Measurements from ENCODE around the gene ANKIB1. TPM values are rescaled to one million over a fixed set of nuclear protein-coding genes. Genes with fewer than 3 reads are reported as not detected.

The ANKIB1 gene
- total RNA-seq, 2 donors from 2014 or later, result 25.0 to 32.7 TPM

- H3K9me3 ChIP-seq, result no peaks in the 10 kb centered on the region
- no peak for DNase-seq (ENCODE audit: low spot score)
- no peak for TF ChIP-seq CTCF (IDR thresholded peaks at IDR 0.05)
- H3K4me3 ChIP-seq, result no peak overlapping the region
- H3K36me3 ChIP-seq, result no peaks in the 10 kb centered on the region
- H3K27ac ChIP-seq, result no peak overlapping the region
- H3K4me1 ChIP-seq, result peaks cover 0 to 10% of the 10 kb centered on the region in 2 donors
- no peaks in the 10 kb centered on the region for H3K27me3 ChIP-seq
These were observed 29.6 kb downstream of the ANKIB1 start for GRCh38 chr7:92275327-92275726.

- peaks cover 0 to 10% of the 10 kb centered on the region in 2 donors for H3K4me1 ChIP-seq
- no peak overlapping the region for H3K27ac ChIP-seq
- H3K9me3 ChIP-seq, result peaks cover 0 to 4% of the 10 kb centered on the region in 2 donors
- no peaks in the 10 kb centered on the region for H3K27me3 ChIP-seq
- TF ChIP-seq CTCF (IDR thresholded peaks at IDR 0.05), result no peak
- H3K36me3 ChIP-seq, result no peaks in the 10 kb centered on the region
- DNase-seq (ENCODE audit: low spot score), result no peak
- H3K4me3 ChIP-seq, result no peak overlapping the region
These were observed 30.7 kb downstream of the ANKIB1 start for GRCh38 chr7:92276460-92276864.

- Histone ChIP-seq H3K4me3 (no peak overlapping the region), H3K27me3 (no peaks in the 10 kb centered on the region), H3K9me3 (peaks cover 0 to 4% of the 10 kb centered on the region in 2 donors), H3K27ac (no peak overlapping the region), H3K4me1 (peaks cover 0 to 22% of the 10 kb centered on the region in 2 donors), H3K36me3 (no peaks in the 10 kb centered on the region)
- no peak for TF ChIP-seq CTCF (IDR thresholded peaks at IDR 0.05)
- DNase-seq (ENCODE audit: low spot score), result no peak
These were observed 33.7 kb downstream of the ANKIB1 start for GRCh38 chr7:92279396-92280031.

GRCh38 chr7:92281031-92281430 lies 35.3 kb downstream of the ANKIB1 start:
- Histone ChIP-seq H3K4me3 (no peak overlapping the region), H3K9me3 (peaks cover 0 to 4% of the 10 kb centered on the region in 2 donors), H3K4me1 (peaks cover 0 to 22% of the 10 kb centered on the region in 2 donors), H3K27me3 (no peaks in the 10 kb centered on the region), H3K27ac (no peak overlapping the region), H3K36me3 (no peaks in the 10 kb centered on the region)
- no peak for DNase-seq (ENCODE audit: low spot score)
- no peak for TF ChIP-seq CTCF (IDR thresholded peaks at IDR 0.05)

GRCh38 chr7:92282221-92282814 lies 36.5 kb downstream of the ANKIB1 start:
- H3K9me3 ChIP-seq, result peaks cover 0 to 4% of the 10 kb centered on the region in 2 donors
- no peak for TF ChIP-seq CTCF (IDR thresholded peaks at IDR 0.05)
- H3K4me1 ChIP-seq, result peaks cover 0 to 22% of the 10 kb centered on the region in 2 donors
- H3K27me3 ChIP-seq, result no peaks in the 10 kb centered on the region
- no peak overlapping the region for H3K4me3 ChIP-seq
- no peak for DNase-seq (ENCODE audit: low spot score)
- no peaks in the 10 kb centered on the region for H3K36me3 ChIP-seq
- no peak overlapping the region for H3K27ac ChIP-seq

Measured in right atrium auricular region (tissue), 2 donors.